ENCODE results near the gene CCDC57.
A peak's percentile ranks its signal among the peaks of the same experiment; 100 is the strongest.

The CCDC57 gene

GRCh38 chr17:82246365-82247181 lies 33.9 kb upstream of the CCDC57 start:
- DNase-seq (ENCODE audit: low read depth) = no peak

GRCh38 chr17:82246040-82246364 lies 33.4 kb upstream of the CCDC57 start:
- no peak for DNase-seq (ENCODE audit: low read depth)

GRCh38 chr17:82245134-82246039 lies 32.7 kb upstream of the CCDC57 start:
- no peak for DNase-seq (ENCODE audit: low read depth)

- DNase-seq (ENCODE audit: low read depth) = no peak
Observed at GRCh38 chr17:82244413-82245133, 31.9 kb upstream of the CCDC57 start.

- DNase-seq (ENCODE audit: low read depth) = no peak
Observed at GRCh38 chr17:82243648-82244412, 31.2 kb upstream of the CCDC57 start.

- peak; percentile 65 for DNase-seq (ENCODE audit: low read depth)
Observed at GRCh38 chr17:82242977-82243647, 30.5 kb upstream of the CCDC57 start.

GRCh38 chr17:82242698-82242976 lies 30.0 kb upstream of the CCDC57 start:
- no peak for DNase-seq (ENCODE audit: low read depth)

- DNase-seq (ENCODE audit: low read depth) = no peak
Observed at GRCh38 chr17:82241926-82242697, 29.5 kb upstream of the CCDC57 start.

- DNase-seq (ENCODE audit: low read depth) = no peak
Observed at GRCh38 chr17:82241183-82241925, 28.7 kb upstream of the CCDC57 start.

GRCh38 chr17:82240506-82241182 lies 28.0 kb upstream of the CCDC57 start:
- DNase-seq (ENCODE audit: low read depth) = no peak

GRCh38 chr17:82239926-82240505 lies 27.4 kb upstream of the CCDC57 start:
- DNase-seq (ENCODE audit: low read depth) = no peak

- DNase-seq (ENCODE audit: low read depth) = no peak
Observed at GRCh38 chr17:82239401-82239925, 26.8 kb upstream of the CCDC57 start.

GRCh38 chr17:82238472-82239201 lies 26.0 kb upstream of the CCDC57 start:
- DNase-seq (ENCODE audit: low read depth) = no peak

- DNase-seq (ENCODE audit: low read depth) = no peak
Observed at GRCh38 chr17:82237746-82238471, 25.3 kb upstream of the CCDC57 start.

GRCh38 chr17:82237083-82237745 lies 24.6 kb upstream of the CCDC57 start:
- DNase-seq (ENCODE audit: low read depth) = no peak

- no peak for DNase-seq (ENCODE audit: low read depth)
Observed at GRCh38 chr17:82236142-82236971, 23.7 kb upstream of the CCDC57 start.
